Activated CD4-positive, alpha-beta T cell treated with anti-CD3 and anti-CD28 coated beads, Interleukin-2, Interleukin-6, amounts not matched to agents 100 ng/mL and 50 ng/mL, durations not matched to agents 16 hours and 8 hours (primary cell): ENCODE results near the gene PTGES3.

ENCODE experiments used
- DNase-seq: peaks from one replicate; pipeline ENCODE4 v3.0.0-alpha.2; 2020

Gene PTGES3

DNA sequence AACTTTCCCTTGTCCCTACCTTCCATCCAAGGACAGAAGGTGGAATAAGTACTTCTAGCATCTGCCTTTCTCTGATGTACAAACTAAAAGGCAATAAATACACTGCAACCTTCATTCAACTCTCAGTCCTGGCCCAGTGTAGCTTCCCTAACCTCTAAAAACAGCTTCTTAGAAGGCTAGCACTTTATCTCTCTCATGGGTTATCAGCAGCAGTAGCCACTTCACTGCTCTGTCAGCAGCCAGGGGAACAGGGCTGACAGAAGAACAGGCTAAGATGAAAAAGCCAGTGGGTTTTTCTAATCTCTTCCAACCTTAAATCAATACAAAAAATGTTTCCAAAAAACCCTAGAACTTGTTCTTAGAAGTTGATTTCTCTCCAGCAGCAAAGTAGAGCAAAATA is 71.2 kb downstream of the PTGES3 start:
- DNase-seq, result no peak

DNA sequence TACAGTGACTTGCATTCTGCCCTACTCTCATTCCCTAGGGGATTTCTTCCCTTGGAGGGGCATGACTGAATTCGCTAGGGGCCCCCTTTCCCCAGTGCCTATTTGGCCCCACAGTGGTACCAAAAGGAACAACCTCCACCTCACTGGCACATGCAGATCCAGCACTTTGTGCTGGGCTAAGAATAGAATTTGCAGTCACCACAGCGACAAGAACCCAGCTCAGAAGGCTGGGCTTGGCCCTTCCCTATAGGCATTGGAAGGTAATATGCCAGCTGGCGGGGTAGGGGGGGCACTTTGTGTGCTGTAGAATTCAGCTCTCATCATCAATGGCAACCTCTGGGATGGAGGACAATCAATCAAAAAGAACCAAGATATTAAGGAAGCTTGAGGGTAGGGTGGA is 71.8 kb downstream of the PTGES3 start:
- DNase-seq, result no peak

DNA sequence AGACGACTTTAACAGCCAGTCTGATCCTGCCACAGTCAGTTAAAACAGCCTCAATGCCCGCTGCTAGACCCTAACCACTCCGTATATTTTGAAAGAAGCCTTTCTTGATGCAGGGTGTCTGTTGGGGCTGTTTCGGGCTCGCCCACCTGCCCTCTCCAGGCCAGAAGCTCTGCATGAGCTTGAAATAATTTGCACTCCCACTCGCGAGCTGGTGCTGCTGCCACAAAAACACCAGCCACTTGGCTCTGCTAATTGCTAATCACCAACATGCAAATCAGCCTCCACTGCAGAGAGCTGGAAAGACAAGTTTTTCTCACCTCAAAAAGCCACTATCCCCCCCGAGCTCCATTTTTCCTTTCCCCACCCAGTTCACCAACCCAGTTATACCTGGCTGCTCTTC is 73.5 kb downstream of the PTGES3 start:
- no peak for DNase-seq
